H1 (cell line): ENCODE measurements around the gene TRPM1.

Experiments
- ATF3 ChIP-seq: IDR thresholded peaks from 2 replicates; pipeline ENCODE4 v1.6.1; 2011; ENCODE audit warnings: low read depth, mild to moderate bottlenecking, low read length; ENCODE audit not compliant: insufficient read depth
- CTCF ChIP-seq, 3 experiments: IDR thresholded peaks; 1 replicate in 2 of 3; 2 replicates in 1 of 3; pipeline versions ENCODE4 v1.5.1 to v1.6.1; 2011; ENCODE audit warnings: low read length in 3 of 3, mild to moderate bottlenecking in 3 of 3, inconsistent platforms in 2 of 3, low read depth in 1 of 3, moderate library complexity in 1 of 3; ENCODE audit not compliant: insufficient read depth in 1 of 3; ENCODE audit errors: control extremely low read depth in 1 of 3
- GTF2F1 ChIP-seq: IDR thresholded peaks from 2 replicates; pipeline ENCODE4 v1.6.1; 2012; ENCODE audit warnings: low read depth, low read length, improper control_type of control experiment, borderline replicate concordance
- JUND ChIP-seq: IDR thresholded peaks from 2 replicates; pipeline ENCODE4 v1.6.1; 2011; ENCODE audit warnings: mild to moderate bottlenecking, improper control_type of control experiment, low read length
- POLR2A ChIP-seq, 2 experiments: IDR thresholded peaks; 1 replicate in 1 of 2; 2 replicates in 1 of 2; pipeline ENCODE4 v1.6.1; 2011; ENCODE audit warnings: low read depth in 2 of 2, low read length in 2 of 2, mild to moderate bottlenecking in 2 of 2; ENCODE audit errors: control extremely low read depth in 1 of 2
- POLR2AphosphoS5 ChIP-seq: IDR thresholded peaks from 2 replicates; pipeline ENCODE4 v1.6.1; 2011; ENCODE audit warnings: low read depth, low read length
- SIN3A ChIP-seq, 2 experiments: IDR thresholded peaks in 1 of 2; conservative IDR thresholded peaks in 1 of 2; 2 replicates each; pipeline ENCODE4 v1.6.1; 2011 to 2012; ENCODE audit warnings: low read length in 2 of 2, improper control_type of control experiment in 1 of 2, low read depth in 1 of 2, mild to moderate bottlenecking in 1 of 2
- SUZ12 ChIP-seq: fragments of 200-600 bp; sonication (generic); IDR thresholded peaks from 2 replicates; pipeline ENCODE4 v1.6.1; 2012; ENCODE audit warnings: mild to moderate bottlenecking, inconsistent platforms, low read length, moderate library complexity, mixed read lengths
- TAF1 ChIP-seq: IDR thresholded peaks from 2 replicates; pipeline ENCODE4 v1.6.1; 2011; ENCODE audit warnings: mild to moderate bottlenecking, low read depth, low read length
- USF2 ChIP-seq: IDR thresholded peaks from 2 replicates; pipeline ENCODE4 v1.6.1; 2011; ENCODE audit warnings: low read length, improper control_type of control experiment
- YY1 ChIP-seq: IDR thresholded peaks from 2 replicates; pipeline ENCODE4 v1.6.1; 2011; ENCODE audit warnings: low read depth, mild to moderate bottlenecking, low read length

- no peak for TF ChIP-seq SIN3A (conservative IDR thresholded peaks at IDR 0.05 in 1 of 2, IDR thresholded peaks at IDR 0.05 in 1 of 2; ENCODE audit: low read depth in 1 of 2, low read length in 2 of 2)
- no peak for TF ChIP-seq JUND
- no peak for TF ChIP-seq SUZ12
- no peak for TF ChIP-seq POLR2AphosphoS5
- no peak for TF ChIP-seq CTCF (IDR thresholded peaks at IDR 0.05; ENCODE audit: control extremely low read depth in 1 of 3, insufficient read depth in 1 of 3, low read depth in 1 of 3, low read length in 3 of 3)
- TF ChIP-seq POLR2A (IDR thresholded peaks at IDR 0.05; ENCODE audit: control extremely low read depth in 1 of 2, low read depth in 2 of 2, low read length in 2 of 2), result no peak
- TF ChIP-seq YY1, result no peak
- TF ChIP-seq USF2, result no peak
- TF ChIP-seq GTF2F1, result no peak
- TF ChIP-seq ATF3, result no peak
- TF ChIP-seq TAF1, result no peak
Measured at GRCh38 chr15:31125061-31125460, 23.5 kb upstream of the TRPM1 start.
